ENCODE results near the gene P2RX4.
"Not testable (repeated sequence)": the region's sequence is repeated elsewhere in the genome, so short reads cannot be mapped to it uniquely, and the experiment has no call there.

Gene P2RX4

GRCh38 chr12:121245951-121246350, 36.0 kb downstream of the P2RX4 start:
- DNase-seq: no peak

GRCh38 chr12:121246893-121247557, 37.1 kb downstream of the P2RX4 start:
- no peak for DNase-seq

GRCh38 chr12:121248622-121249021, 38.7 kb downstream of the P2RX4 start:
- no peak for DNase-seq

GRCh38 chr12:121250359-121250758, 40.4 kb downstream of the P2RX4 start:
- DNase-seq: no peak

- no peak for DNase-seq
Measured at GRCh38 chr12:121251838-121252237, 41.9 kb downstream of the P2RX4 start.

- DNase-seq: no peak
Measured at GRCh38 chr12:121252712-121253345, 42.9 kb downstream of the P2RX4 start.

GRCh38 chr12:121253638-121254335, 43.9 kb downstream of the P2RX4 start:
- peak; percentile 19 for DNase-seq

- DNase-seq: no peak
Measured at GRCh38 chr12:121255433-121255832, 45.5 kb downstream of the P2RX4 start.

GRCh38 chr12:121257704-121258449, 47.9 kb downstream of the P2RX4 start:
- DNase-seq: not testable (repeated sequence)

GRCh38 chr12:121259074-121259473, 49.1 kb downstream of the P2RX4 start:
- DNase-seq: no peak

GRCh38 chr12:121260091-121260490, 50.2 kb downstream of the P2RX4 start:
- no peak for DNase-seq

GRCh38 chr12:121261398-121261797, 51.5 kb downstream of the P2RX4 start:
- DNase-seq: no peak

- DNase-seq: no peak
Measured at GRCh38 chr12:121263206-121263935, 53.4 kb downstream of the P2RX4 start.

- no peak for DNase-seq
Measured at GRCh38 chr12:121264135-121264534, 54.2 kb downstream of the P2RX4 start.

GRCh38 chr12:121264951-121265515, 55.1 kb downstream of the P2RX4 start:
- DNase-seq: no peak

- no peak for DNase-seq
Measured at GRCh38 chr12:121267822-121268221, 57.9 kb downstream of the P2RX4 start.

GRCh38 chr12:121273364-121273896, 63.5 kb downstream of the P2RX4 start:
- no peak for DNase-seq

GRCh38 chr12:121274036-121274763, 64.3 kb downstream of the P2RX4 start:
- no peak for DNase-seq

- DNase-seq: peak; percentile 60
Measured at GRCh38 chr12:121277374-121277759, 67.4 kb downstream of the P2RX4 start.

- peak; percentile 93 for DNase-seq
Measured at GRCh38 chr12:121278169-121279070, 68.5 kb downstream of the P2RX4 start.

All from suppressor macrophage treated with lipopolysaccharide for 4 hours (primary cell).